LoVo (cell line): ENCODE results near the gene OTOGL.

Experiments used
- DNase-seq: peaks from one replicate; pipeline ENCODE4 v3.0.0-alpha.2; 2016; ENCODE audit warnings: low spot score

The OTOGL gene

DNA sequence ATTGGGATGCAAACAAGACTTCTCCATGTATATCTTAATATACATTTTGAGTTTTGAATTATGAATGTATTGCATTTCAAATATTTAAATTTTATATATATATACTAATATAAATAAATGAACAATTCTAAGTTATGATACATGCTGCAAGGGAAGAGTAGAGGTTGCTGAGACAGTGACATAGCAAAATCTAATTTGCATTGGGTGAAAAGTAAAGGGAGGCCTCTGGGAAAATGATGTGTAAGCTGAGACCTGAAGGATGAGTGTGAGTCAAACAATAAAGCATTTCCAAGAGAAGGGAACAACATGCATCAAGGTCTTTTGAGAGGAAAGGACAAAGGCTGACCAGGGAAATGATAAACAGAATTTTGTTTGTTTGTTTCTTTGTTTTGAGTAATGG is 281.8 kb downstream of the OTOGL start:
- DNase-seq: no peak

DNA sequence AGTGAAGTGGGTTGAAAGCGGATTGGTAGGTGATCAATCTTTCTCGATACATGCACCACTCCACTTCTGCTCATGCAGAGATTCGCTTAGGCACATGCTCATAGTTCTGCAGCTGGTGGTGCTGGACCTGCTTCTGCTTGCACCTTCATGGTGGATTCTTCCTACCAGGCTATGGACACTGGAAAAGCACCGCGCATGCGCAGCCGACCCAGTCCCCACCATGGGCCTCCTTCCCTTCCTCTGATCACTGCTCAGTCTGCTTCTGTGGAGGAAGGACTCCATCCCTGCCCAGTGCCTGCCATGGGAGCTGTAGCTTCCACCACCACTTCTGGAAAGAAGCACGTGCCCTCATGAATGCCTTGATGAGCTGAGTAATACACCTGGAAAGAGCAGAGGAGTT is 282.9 kb downstream of the OTOGL start:
- no peak for DNase-seq

DNA sequence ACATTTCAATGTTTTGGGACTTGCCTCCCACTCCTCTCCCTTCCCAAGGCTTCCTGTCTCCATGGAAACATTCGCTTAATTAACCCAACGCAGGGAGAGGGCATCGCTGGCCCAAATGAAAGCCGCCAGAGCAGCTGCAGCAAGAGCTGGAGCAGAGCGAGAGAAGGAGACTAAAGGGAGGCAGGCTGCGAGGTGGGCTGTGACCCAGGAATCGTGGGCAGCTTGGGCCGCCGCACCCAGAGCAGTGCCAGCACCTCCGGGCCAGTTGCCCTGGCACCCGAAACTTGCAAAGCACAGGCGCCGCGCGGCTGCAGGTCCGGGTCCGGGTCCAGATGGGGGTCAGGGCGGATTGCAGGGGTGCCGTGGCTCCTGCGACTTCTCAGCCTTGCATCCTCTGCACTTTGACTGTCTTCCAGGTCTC is 301.2 kb downstream of the OTOGL start:
- no peak for DNase-seq

DNA sequence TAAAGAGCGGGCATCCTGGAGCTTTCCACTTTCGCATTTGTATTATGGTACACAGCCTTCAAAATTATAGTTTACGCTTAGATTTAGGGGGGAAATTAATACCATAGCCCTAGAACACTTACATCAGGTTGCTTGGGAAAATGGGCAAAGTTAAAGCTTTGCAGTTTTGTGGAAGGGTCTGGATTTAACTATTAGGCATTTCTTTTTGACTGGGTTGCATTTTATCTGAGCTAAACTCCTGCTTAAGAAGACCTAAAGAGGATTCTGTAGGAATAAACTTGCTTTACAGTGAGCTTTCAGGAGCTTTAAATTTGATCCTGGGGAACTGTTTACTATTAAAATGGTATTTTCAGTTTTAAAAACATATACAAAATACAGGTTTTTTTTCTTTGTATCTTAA is 301.9 kb downstream of the OTOGL start:
- DNase-seq: no peak

DNA sequence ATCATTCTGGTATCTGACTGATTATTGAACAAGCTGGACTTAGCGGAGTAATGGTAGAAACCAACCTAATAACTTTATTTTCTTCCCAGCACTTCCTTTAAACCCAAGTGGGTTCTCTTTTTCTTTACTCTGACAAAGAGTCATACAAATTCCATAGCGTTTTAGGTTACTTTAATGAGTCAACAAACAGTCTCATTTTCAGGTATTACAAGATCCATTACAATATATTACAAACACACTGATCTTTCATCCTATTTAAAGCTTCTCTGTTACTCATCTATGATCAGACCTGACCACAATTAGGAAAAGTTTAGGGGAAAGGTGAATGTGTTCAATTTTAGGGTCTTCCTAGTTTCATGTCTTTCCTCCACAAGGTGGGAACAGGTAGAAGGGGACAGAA is 305.3 kb downstream of the OTOGL start:
- DNase-seq: no peak

DNA sequence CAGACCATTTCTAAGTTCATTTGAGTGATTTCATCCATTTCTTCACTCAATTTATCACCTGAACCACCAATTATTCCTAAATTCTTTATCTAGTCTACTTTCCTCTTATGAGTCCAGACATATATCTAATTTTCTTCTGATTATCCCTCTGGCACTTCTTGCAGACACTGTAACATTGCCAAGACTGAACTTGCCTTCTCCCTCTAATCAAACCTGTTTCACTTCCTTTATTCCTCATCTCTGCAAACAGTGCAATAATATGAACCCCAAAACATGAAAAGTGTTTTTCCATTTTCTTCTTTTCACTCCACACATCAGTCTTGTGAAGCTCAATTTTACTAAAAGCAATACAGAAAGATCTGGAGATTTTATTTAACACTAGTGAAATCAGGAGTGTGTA is 306.9 kb downstream of the OTOGL start:
- DNase-seq: no peak

DNA sequence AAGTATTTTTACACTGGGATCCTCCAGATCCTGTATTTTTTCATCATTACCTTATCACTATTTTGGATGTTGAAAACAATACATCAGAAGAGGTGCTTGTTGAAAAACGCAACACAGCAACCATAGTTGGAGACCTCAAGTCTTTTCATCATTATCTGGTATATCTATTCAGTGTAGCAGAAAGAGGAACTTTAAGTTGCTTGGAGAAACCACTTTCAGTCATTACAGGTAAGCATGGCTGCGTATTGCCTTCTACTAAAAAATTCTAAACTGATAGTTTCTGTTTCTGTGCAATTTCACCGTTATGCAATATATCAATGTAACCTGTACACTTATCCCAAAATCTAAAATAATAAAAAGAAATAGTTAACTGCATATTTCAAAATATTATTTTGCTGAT is 312.4 kb downstream of the OTOGL start:
- DNase-seq: no peak

DNA sequence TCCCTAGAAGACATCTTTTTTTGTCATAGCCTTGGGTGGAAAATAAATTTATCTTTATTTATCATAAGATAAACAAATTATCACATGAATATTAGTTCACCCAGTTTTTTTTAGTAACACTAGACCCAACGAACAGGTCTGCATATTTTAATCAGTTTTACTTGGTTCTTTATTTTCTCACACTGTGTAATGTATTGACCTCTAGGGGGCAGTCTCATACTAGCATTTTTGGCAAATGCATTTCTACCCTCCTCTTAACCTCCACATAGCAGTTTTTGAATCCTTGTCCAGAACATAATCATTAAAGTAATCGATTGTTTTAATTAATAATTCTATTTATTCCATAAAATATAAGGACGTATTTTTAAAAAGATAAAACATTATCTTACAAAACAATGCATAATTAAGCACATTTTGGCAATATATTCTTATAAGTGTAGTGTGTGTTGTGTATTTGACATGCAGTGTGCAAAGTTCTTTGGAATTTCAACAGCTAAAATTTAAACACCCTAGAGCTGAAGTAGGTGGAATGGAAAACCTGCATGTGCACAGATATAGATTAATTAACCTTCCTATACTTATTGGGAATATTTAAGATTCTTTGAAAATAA is 313.1 kb downstream of the OTOGL start:
- DNase-seq: peak; percentile 71

DNA sequence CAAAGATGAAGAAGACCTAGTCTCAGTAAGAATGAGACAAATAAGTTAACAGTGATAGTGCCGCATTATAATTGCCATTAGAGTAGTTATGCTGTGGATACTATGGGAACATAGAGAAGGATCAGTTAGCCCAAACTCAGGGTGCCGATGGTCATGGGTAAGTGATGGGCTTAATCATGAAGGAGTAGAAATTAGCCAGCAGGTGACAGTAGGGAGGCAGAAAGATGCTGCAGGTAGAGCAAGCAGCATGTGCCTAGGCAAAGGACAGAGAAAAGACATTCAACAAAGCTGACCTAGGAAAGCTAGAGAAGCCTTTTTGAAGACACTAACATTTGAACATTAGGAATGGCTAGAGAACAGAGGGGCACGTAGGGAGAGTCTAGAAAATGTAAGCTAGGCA is 314.1 kb downstream of the OTOGL start:
- no peak for DNase-seq

DNA sequence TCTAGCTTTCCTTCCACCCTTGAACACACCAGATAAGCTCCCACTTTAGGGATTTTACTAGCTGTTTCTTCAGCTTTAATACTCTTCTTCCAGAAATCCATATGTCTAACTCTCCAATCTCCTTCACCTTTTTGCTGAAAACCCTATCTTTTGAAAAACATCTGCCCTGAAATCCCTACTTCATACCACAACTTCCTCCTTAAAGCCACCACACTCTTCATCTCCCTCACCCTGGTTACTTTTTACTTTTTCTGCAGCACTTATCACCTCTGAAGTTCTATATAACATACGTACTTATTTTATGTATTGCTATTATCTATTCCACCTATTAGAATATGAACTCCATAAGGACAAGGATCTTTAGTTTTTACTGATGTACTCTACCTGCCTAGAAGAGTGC is 316.1 kb downstream of the OTOGL start:
- DNase-seq: no peak

DNA sequence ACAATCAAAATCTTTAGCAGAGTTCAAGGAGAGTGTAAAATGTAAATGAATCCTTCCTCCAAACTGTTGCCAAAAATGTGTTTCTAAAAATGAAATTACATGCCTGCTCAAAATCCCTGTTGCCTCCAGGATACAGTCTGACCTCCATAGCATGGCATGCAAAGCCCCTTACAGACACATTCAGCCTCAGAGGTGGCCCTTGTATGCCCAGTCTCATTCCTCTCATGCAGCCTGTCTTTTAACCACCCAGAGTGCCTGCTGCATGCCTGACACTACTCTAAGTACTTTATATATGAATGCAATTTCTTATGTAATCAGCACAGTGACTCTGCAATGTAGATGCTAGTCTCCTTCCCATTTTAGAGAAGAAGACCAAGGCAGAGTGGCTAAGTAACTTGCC is 320.3 kb downstream of the OTOGL start:
- no peak for DNase-seq

DNA sequence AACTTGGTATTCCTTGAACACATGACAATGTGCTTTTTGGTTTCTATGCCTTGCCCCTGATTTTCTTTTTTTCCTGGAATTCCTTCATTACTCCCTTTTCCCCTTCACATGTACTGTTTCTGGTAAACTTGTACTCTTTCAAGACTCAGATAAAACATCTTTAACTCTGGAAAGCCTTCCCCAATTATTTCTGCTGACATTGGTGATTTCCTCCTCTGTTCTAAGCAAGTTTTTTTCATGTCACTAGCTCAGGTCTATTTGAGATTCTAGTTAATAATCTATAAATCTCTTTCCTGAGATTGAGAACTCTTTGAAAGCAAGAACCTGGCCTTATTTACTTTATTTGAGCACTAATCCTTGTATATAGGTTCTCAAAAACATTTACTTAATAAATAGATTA is 320.7 kb downstream of the OTOGL start:
- DNase-seq: no peak

DNA sequence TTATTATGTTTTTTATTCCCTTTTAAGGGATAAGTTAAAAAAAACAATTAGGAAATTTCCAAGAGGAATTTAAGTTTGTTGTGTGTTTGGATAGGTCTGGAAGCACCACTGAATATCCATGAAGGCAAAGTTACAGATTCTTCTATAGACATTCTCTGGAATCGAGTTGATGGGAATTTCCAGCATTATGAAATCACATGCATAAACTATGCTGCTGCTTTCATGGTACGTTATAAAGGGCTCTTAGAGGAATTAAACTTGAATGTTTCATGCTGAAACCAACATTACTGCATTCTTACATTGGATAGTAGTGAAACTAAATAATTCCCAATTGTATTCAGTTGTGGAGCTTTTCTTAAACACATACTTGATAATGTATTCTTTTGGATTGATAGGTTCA is 323.2 kb downstream of the OTOGL start:
- no peak for DNase-seq
